GM12801 (cell line): ENCODE results near the gene KIF26B.

Experiments used
- CTCF ChIP-seq: IDR thresholded peaks from one replicate; pipeline ENCODE4 v1.5.1; 2011; ENCODE audit warnings: control low read depth; ENCODE audit not compliant: insufficient read length; ENCODE audit errors: extremely low read depth

Gene KIF26B

GRCh38 chr1:245365095-245366020, 210.6 kb downstream of the KIF26B start:
- no peak for TF ChIP-seq CTCF

- TF ChIP-seq CTCF, result no peak
Measured at GRCh38 chr1:245366886-245367285, 212.1 kb downstream of the KIF26B start.

- no peak for TF ChIP-seq CTCF
Measured at GRCh38 chr1:245370175-245370825, 215.5 kb downstream of the KIF26B start.

- no peak for TF ChIP-seq CTCF
Measured at GRCh38 chr1:245370905-245371581, 216.3 kb downstream of the KIF26B start.

GRCh38 chr1:245373131-245373530, 218.3 kb downstream of the KIF26B start:
- TF ChIP-seq CTCF, result no peak

GRCh38 chr1:245375789-245376460, 221.1 kb downstream of the KIF26B start:
- TF ChIP-seq CTCF, result no peak

- TF ChIP-seq CTCF, result no peak
Measured at GRCh38 chr1:245377854-245378253, 223.1 kb downstream of the KIF26B start.
